A549 treated with CpdA at 1 μM for 4 hours (cell line): ENCODE results near the gene OR9G1. TPM values are rescaled to one million over a fixed set of nuclear protein-coding genes. Genes with fewer than 3 reads are reported as not detected.

Source experiments
- total RNA-seq: library from RNA; stranded (reverse); fragments of 200-300 nt; extraction: Qiagen RNA extraction; gene quantifications from 5 replicates; pipeline ENCODE4 v1.2.3, GENCODE V29; 2022; ENCODE audit warnings: low read depth

The OR9G1 gene
- total RNA-seq: not detected in 5 replicates

GRCh38 chr11:56698795-56699194 lies at the start of gene OR9G1:
OR9G1 (plus strand) TSS chr11:56699095; CDS start chr11:56700388, 1,293 bp downstream.

GRCh38 chr11:56663386-56663785 lies 35.5 kb upstream of the OR9G1 start, which contains the start of gene OR5AR1:
OR5AR1 (plus strand) TSS chr11:56663686; CDS start chr11:56663686, 0 bp downstream.

GRCh38 chr11:56748597-56748996 lies 49.7 kb downstream of the OR9G1 start, which contains the start of gene OR9G4:
OR9G4 (minus strand) TSS chr11:56748697; CDS start chr11:56743766, 4,931 bp downstream.

Other genes starting within 250 kb of the OR9G1 start
- gene OR5M3, start 225.7 kb upstream of the OR9G1 start, total RNA-seq: not detected in 5 replicates
- gene OR5M8, start 207.7 kb upstream of the OR9G1 start, total RNA-seq: not detected in 5 replicates
- gene OR5M11, start 155.8 kb upstream of the OR9G1 start, total RNA-seq: not detected in 5 replicates
- gene OR5M10, start 121.4 kb upstream of the OR9G1 start, total RNA-seq: not detected in 5 replicates
- gene OR5M1, start 84.2 kb upstream of the OR9G1 start, total RNA-seq: not detected in 5 replicates
- not detected in 5 replicates for gene OR5AP2, start 56.7 kb upstream of the OR9G1 start, total RNA-seq
- gene OR5AR1, start 35.4 kb upstream of the OR9G1 start, total RNA-seq: not detected in 5 replicates
- gene OR9G4, start 49.6 kb downstream of the OR9G1 start, total RNA-seq: not detected in 5 replicates